ENCODE measurements around the gene ERCC6.

DNA sequence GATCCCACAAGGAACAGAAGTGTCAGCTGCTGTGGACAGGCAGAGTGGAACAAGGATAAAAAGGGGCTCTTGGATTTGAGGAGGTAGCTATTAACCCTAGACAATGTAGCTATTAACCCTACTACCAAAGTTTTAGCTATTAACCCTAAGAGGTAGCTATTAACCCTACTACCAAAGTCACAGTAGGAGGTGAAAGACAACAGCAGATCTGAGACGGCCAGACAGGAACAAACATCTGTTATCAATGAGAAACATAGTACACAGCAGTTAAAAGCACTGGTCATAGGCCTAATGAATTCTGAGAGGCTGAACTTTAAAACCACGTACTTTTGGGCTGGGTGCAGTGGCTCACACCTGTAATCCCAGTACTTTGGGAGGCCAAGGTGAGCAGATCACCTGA is 11.9 kb downstream of the ERCC6 start:
- TF ChIP-seq, protein P1, sequence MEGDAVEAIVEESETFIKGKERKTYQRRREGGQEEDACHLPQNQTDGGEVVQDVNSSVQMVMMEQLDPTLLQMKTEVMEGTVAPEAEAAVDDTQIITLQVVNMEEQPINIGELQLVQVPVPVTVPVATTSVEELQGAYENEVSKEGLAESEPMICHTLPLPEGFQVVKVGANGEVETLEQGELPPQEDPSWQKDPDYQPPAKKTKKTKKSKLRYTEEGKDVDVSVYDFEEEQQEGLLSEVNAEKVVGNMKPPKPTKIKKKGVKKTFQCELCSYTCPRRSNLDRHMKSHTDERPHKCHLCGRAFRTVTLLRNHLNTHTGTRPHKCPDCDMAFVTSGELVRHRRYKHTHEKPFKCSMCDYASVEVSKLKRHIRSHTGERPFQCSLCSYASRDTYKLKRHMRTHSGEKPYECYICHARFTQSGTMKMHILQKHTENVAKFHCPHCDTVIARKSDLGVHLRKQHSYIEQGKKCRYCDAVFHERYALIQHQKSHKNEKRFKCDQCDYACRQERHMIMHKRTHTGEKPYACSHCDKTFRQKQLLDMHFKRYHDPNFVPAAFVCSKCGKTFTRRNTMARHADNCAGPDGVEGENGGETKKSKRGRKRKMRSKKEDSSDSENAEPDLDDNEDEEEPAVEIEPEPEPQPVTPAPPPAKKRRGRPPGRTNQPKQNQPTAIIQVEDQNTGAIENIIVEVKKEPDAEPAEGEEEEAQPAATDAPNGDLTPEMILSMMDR (conservative IDR thresholded peaks at IDR 0.05 in 1 of 2, IDR thresholded peaks at IDR 0.05 in 1 of 2; ENCODE audit: low read depth in 1 of 2, low read length in 2 of 2), result no peak
- TF ChIP-seq EZH2 (IDR thresholded peaks at IDR 0.05; ENCODE audit: low read length, missing control alignments), result no peak
